Psoas muscle (tissue), 8 donors: ENCODE data around the gene PIK3R6. TPM values are rescaled to one million over a fixed set of nuclear protein-coding genes. Genes with fewer than 3 reads are reported as not detected.

Experiments used
- ATAC-seq, 4 donors: fragments of 200-7000 bp; cut with Tn5 transposase; one replicate each; pipeline ENCODE4 v1.9.1; 2020; ENCODE audit warnings: moderate library complexity in 3 of 4, mild to moderate bottlenecking in 2 of 4
- DNase-seq, 2 donors: peaks; one replicate each; pipeline ENCODE4 v3.0.0-alpha.2; 2020
- H3K27ac ChIP-seq: fragments of 200-600 bp; one replicate; pipeline ENCODE4 v1.8.0; 2022
- H3K27me3 ChIP-seq, 3 donors: fragments of 200-600 bp in 1 of 3; one replicate each; pipeline versions ENCODE4 v1.6.1 to v1.8.0; 2013 to 2022; ENCODE audit warnings: low read length in 2 of 3, mild to moderate bottlenecking in 2 of 3, moderate library complexity in 1 of 3; ENCODE audit not compliant: insufficient read depth in 3 of 3
- H3K36me3 ChIP-seq, 2 donors: fragments of 200-600 bp in 1 of 2; one replicate each; pipeline versions ENCODE4 v1.6.1 to v1.8.0; 2013 to 2022; ENCODE audit warnings: low read depth in 1 of 2, mild to moderate bottlenecking in 1 of 2, moderate library complexity in 1 of 2; ENCODE audit not compliant: insufficient read depth in 1 of 2
- H3K4me1 ChIP-seq: fragments of 200-600 bp; one replicate; pipeline ENCODE4 v1.8.0; 2022
- H3K4me3 ChIP-seq: fragments of 200-600 bp; one replicate; pipeline ENCODE4 v1.8.0; 2022; ENCODE audit warnings: mild to moderate bottlenecking
- H3K9me3 ChIP-seq: fragments of 200-600 bp; one replicate; pipeline ENCODE4 v1.8.0; 2022
- CTCF ChIP-seq: fragments of 200-600 bp; IDR thresholded peaks from one replicate; pipeline ENCODE4 v1.8.0; 2022; ENCODE audit warnings: antibody characterized with exemption
- WGBS, 3 donors: extraction: QIAGEN DNeasy Blood & Tissue Kit; methylation state at CpG; one replicate each; pipeline versions ENCODE4 v1.1.6 to v1.1.7; 2013; 5-methylcytosine and 5-hydroxymethylcytosine counted together
- intact Hi-C, 2 donors: fragments of 100-400 bp; cut with DNase I; formaldehyde crosslinking; loops; one replicate each; pipeline versions ENCODE4 v1.11.0 to v1.14.2; 2022
- polyA plus RNA-seq, 3 donors: library from polyadenylated mRNA; stranded (reverse); fragments of 200-250 nt; gene quantifications; one replicate each; pipeline ENCODE4 v1.2.3, GENCODE V29; 2013
- total RNA-seq, 4 donors: library from RNA; stranded (reverse); fragmentation: NEBNext Ultra II Directional in 2 of 4; extraction: Animal tissue kit (Norgen Biotek cat#: 25700) in 2 of 4; gene quantifications; one replicate each; pipeline versions ENCODE4 v1.2.1 to v1.2.4, GENCODE V29; 2021 to 2023
- donor health status: healthy with polysubstance abuse.
- donor health status: DM: no; HTN: no; CAD: no; lungs with moderate emphysema.
- donor health status: Bipolar disorder and iron deficiency.
- donor health status: healthy.
- donor health status: DM: yes; HTN: yes; CAD: no.
- donor health status: DM: no; HTN: no; CAD: no.
- donor health status: DM: no; HTN: no; CAD: no.
- donor health status: DM: yes; HTN: yes; CAD: no.

Gene PIK3R6
- total and polyA plus RNA-seq, 7 donors: 0.08 to 0.58 (median 0.32) TPM

GRCh38 chr17:8830141-8830540, 37.3 kb downstream of the PIK3R6 start:
- Histone ChIP-seq H3K4me3 (no peak overlapping the region), H3K9me3 (peaks cover 1% of the 10 kb centered on the region), H3K27ac (no peak overlapping the region), H3K36me3 (no peaks in the 10 kb centered on the region), H3K27me3 (peaks cover 0 to 7% (median 0%) of the 10 kb centered on the region in 3 donors), H3K4me1 (no peaks in the 10 kb centered on the region)
- intact Hi-C loops: no loop called here
- ATAC-seq (no peak), DNase-seq (no peak)
- WGBS, 3 donors: 61 to 73% (median 69%) methylated on average over 10 of the region's 10 CpGs
- TF ChIP-seq CTCF: no peak

- no peak overlapping the region for H3K27ac ChIP-seq
- H3K27me3 ChIP-seq: peaks cover 0 to 7% (median 0%) of the 10 kb centered on the region in 3 donors
- no peaks in the 10 kb centered on the region for H3K36me3 ChIP-seq
- intact Hi-C loops: no loop called here
- H3K9me3 ChIP-seq: peaks cover 8% of the 10 kb centered on the region
- DNase-seq: no peak
- no peak overlapping the region for H3K4me3 ChIP-seq
- WGBS, 3 donors: 87 to 90% (median 89%) methylated on average over 16 of the region's 16 CpGs
- no peak for ATAC-seq
- TF ChIP-seq CTCF: no peak
- H3K4me1 ChIP-seq: no peaks in the 10 kb centered on the region
Measured at GRCh38 chr17:8829036-8829941, 38.2 kb downstream of the PIK3R6 start.

DNA sequence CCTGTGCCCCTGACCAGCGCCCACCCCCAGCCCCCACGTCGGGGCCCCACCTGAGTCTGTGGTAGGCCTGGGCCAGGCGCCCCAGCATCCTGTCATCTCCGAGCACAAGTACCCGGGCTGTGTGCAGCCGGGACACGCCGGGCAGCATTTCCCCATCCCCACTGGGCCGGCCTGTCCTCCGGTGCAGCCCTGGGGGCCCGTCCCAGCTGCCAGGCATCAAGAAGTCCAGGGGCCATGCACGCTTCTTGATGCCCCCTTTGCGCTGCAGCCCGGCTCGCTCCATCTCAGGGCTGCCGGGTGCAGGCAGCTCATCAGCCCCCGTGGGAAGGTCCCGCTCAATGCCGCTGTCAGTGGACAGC, 39.0 kb downstream of the PIK3R6 start:
- intact Hi-C loops: no loop called here
- H3K4me1 ChIP-seq: no peaks in the 10 kb centered on the region
- 83 to 88% (median 84%) methylated on average over 15 to 20 of the region's 20 CpGs for WGBS, 3 donors
- no peak for ATAC-seq
- no peaks in the 10 kb centered on the region for H3K36me3 ChIP-seq
- H3K27me3 ChIP-seq: peaks cover 0 to 7% (median 0%) of the 10 kb centered on the region in 3 donors
- H3K4me3 ChIP-seq: no peak overlapping the region
- DNase-seq: no peak
- TF ChIP-seq CTCF: no peak
- H3K9me3 ChIP-seq: peaks cover 8% of the 10 kb centered on the region
- no peak overlapping the region for H3K27ac ChIP-seq

DNA sequence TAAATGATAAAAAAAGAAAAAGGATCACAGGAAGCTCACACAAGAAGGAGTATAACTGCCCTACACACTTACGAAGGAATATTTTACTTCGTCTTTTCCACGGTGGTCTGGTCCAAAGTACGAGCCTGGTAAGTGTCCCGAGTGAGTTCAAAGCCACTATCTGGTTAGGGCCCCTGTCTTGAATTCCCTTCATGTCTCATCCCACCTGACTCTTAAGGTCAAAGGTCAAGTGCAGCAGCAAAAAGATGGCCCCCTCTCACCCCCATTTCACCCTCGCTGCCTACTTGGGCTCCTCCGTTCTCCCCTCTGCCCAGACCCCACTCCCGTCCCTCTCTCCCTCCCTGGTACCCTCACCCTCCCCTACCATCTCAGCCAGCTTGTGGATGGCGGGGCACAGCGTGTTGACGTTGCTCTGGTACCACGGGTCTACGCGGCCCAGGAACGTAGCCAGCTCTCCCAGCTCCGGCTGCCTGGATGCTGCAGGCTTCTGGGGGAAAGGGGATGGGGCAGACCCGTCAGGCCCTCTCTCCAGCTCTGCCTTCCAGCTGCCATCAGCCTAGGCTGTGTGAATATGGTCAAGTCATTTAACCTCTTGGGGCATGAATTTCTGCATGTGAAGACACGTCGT, 40.6 kb downstream of the PIK3R6 start:
- WGBS, 3 donors: 64 to 74% (median 67%) methylated on average over 19 of the region's 19 CpGs
- Histone ChIP-seq H3K36me3 (no peaks in the 10 kb centered on the region), H3K27ac (no peak overlapping the region), H3K4me1 (no peaks in the 10 kb centered on the region), H3K4me3 (no peak overlapping the region), H3K9me3 (peaks cover 8% of the 10 kb centered on the region), H3K27me3 (peaks cover 0 to 2% (median 0%) of the 10 kb centered on the region in 3 donors)
- intact Hi-C loops: no loop called here
- TF ChIP-seq CTCF: no peak
- DNase-seq (no peak), ATAC-seq (no peak)
